Measurements from ENCODE around the gene GMPPB.

Gene GMPPB

DNA sequence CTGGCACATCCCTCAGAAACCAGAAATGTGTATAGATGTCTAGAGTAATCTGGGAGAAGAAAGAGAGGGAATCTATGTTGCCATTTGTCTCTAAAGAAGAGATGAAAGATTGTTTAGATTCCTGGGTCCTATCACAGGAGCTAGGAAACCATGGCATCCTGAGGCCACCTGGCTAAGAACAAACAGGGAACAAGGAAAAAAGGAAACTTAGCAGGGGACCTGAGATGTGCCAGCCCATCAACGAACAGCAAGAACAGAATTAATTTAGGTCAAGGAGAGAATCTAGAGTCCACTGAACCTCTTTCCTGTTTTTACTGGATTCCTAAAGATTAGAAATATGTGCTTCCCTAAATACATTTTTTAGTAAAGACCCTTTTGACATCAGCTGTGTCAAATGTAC is 32.3 kb upstream of the GMPPB start:
- DNase-seq: no peak
- Histone ChIP-seq H3K79me2 (ENCODE audit: low read length) (peaks cover 81% of the 10 kb centered on the region), H3K9me2 (replicated peaks; ENCODE audit: insufficient read depth, low read length) (no peaks in the 10 kb centered on the region)

DNA sequence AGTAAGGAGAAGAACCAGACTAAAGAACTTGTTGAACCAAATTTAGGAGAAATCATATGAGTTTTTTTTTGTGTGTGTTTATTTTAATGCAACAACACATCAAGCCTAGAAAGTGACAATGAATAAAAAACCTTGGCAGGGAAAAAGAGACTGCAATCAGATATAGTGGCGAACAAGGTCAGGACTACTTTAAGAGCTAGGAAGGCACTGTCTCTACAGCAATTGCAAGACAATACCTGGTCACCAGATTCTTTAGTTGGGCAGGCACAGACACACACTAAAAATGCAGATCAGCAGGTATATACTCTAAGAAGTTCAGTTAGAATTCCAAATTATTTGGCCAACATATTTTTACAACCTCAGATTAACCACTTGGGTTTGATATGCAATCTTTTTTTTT is 30.8 kb upstream of the GMPPB start:
- Histone ChIP-seq H3F3A (ENCODE audit: insufficient read depth, low read length) (no peaks in the 10 kb centered on the region), H3K9ac (ENCODE audit: low read length) (no peak overlapping the region), H3K27me3 (replicated peaks; ENCODE audit: insufficient read depth, low read length) (no peaks in the 10 kb centered on the region), H3K9me2 (replicated peaks; ENCODE audit: insufficient read depth, low read length) (no peaks in the 10 kb centered on the region), H3K79me2 (ENCODE audit: low read length) (peaks cover 78% of the 10 kb centered on the region), H3K36me3 (replicated peaks; ENCODE audit: insufficient read depth, low read length) (no peaks in the 10 kb centered on the region), H3K4me2 (ENCODE audit: low read depth, low read length) (no peak overlapping the region), H3K4me3 (ENCODE audit: low read length) (no peak overlapping the region), H3K9me3 (replicated peaks; ENCODE audit: insufficient read depth, low read length) (no peaks in the 10 kb centered on the region), H2AFZ (ENCODE audit: low read length) (no peak overlapping the region), H3K27ac (ENCODE audit: low read length) (no peak overlapping the region), H4K20me1 (ENCODE audit: insufficient read depth, low read length) (peaks cover 10% of the 10 kb centered on the region; the same call in 1 of the 2 replicates), H3K4me1 (ENCODE audit: low read length) (no peaks in the 10 kb centered on the region)
- TF ChIP-seq EZH2phosphoT487 (IDR thresholded peaks at IDR 0.05; ENCODE audit: low read length) (no peak), EZH2 (optimal IDR thresholded peaks at IDR 0.05; ENCODE audit: low read depth, low read length) (no peak)
- TF ChIP-seq, protein P1, sequence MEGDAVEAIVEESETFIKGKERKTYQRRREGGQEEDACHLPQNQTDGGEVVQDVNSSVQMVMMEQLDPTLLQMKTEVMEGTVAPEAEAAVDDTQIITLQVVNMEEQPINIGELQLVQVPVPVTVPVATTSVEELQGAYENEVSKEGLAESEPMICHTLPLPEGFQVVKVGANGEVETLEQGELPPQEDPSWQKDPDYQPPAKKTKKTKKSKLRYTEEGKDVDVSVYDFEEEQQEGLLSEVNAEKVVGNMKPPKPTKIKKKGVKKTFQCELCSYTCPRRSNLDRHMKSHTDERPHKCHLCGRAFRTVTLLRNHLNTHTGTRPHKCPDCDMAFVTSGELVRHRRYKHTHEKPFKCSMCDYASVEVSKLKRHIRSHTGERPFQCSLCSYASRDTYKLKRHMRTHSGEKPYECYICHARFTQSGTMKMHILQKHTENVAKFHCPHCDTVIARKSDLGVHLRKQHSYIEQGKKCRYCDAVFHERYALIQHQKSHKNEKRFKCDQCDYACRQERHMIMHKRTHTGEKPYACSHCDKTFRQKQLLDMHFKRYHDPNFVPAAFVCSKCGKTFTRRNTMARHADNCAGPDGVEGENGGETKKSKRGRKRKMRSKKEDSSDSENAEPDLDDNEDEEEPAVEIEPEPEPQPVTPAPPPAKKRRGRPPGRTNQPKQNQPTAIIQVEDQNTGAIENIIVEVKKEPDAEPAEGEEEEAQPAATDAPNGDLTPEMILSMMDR (IDR thresholded peaks at IDR 0.05; ENCODE audit: low read length): no peak
- no peak for DNase-seq

More for the DNA sequence above, 32.3 kb upstream of the GMPPB start:
- Histone ChIP-seq H2AFZ (ENCODE audit: low read length) (no peak overlapping the region), H3K27me3 (replicated peaks; ENCODE audit: insufficient read depth, low read length) (no peaks in the 10 kb centered on the region), H3F3A (ENCODE audit: insufficient read depth, low read length) (no peaks in the 10 kb centered on the region), H3K9me3 (replicated peaks; ENCODE audit: insufficient read depth, low read length) (no peaks in the 10 kb centered on the region), H3K36me3 (replicated peaks; ENCODE audit: insufficient read depth, low read length) (no peaks in the 10 kb centered on the region; the same call in 1 of the 2 replicates), H3K9ac (ENCODE audit: low read length) (no peak overlapping the region), H3K4me3 (ENCODE audit: low read length) (no peak overlapping the region), H3K4me2 (ENCODE audit: low read depth, low read length) (no peak overlapping the region), H4K20me1 (ENCODE audit: insufficient read depth, low read length) (peaks cover 16% of the 10 kb centered on the region; the same call in 1 of the 2 replicates), H3K27ac (ENCODE audit: low read length) (no peak overlapping the region), H3K4me1 (ENCODE audit: low read length) (no peaks in the 10 kb centered on the region)
- TF ChIP-seq EZH2phosphoT487 (IDR thresholded peaks at IDR 0.05; ENCODE audit: low read length) (no peak), EZH2 (optimal IDR thresholded peaks at IDR 0.05; ENCODE audit: low read depth, low read length) (no peak)
- TF ChIP-seq, protein P1 (IDR thresholded peaks at IDR 0.05; ENCODE audit: low read length): no peak

DNA sequence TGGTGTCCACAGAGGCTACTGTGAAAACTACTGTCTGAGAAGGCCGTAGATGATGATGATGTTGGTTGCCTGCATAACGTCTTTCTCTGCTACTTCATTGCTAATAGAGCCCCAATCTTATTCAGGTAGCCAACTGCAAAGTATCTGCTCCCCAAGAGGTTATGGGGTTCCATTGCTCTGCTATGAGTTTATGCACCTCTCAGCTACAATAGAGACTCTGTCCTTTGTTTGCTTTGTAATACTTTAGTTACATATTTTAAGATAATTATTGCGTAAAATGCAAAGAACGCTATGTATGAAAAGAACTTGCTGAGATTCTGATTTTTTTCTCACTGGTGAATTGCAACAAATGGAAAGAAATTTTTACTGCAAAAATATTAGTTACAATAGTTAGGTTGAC is 27.8 kb upstream of the GMPPB start:
- H3K4me1 ChIP-seq (ENCODE audit: low read length): no peaks in the 10 kb centered on the region
- no peak overlapping the region for H3K4me3 ChIP-seq (ENCODE audit: low read length)
- no peak overlapping the region for H3K9ac ChIP-seq (ENCODE audit: low read length)
- no peaks in the 10 kb centered on the region for H3K9me2 ChIP-seq (replicated peaks; ENCODE audit: insufficient read depth, low read length)
- H3K4me2 ChIP-seq (ENCODE audit: low read depth, low read length): no peak overlapping the region
- no peak for TF ChIP-seq EZH2phosphoT487 (IDR thresholded peaks at IDR 0.05; ENCODE audit: low read length)
- TF ChIP-seq, protein P1 (IDR thresholded peaks at IDR 0.05; ENCODE audit: low read length): no peak
- no peak for TF ChIP-seq EZH2 (optimal IDR thresholded peaks at IDR 0.05; ENCODE audit: low read depth, low read length)
- DNase-seq: no peak
- no peaks in the 10 kb centered on the region for H3F3A ChIP-seq (ENCODE audit: insufficient read depth, low read length)
- H3K27me3 ChIP-seq (replicated peaks; ENCODE audit: insufficient read depth, low read length): no peaks in the 10 kb centered on the region
- no peaks in the 10 kb centered on the region for H3K36me3 ChIP-seq (replicated peaks; ENCODE audit: insufficient read depth, low read length)
- no peak overlapping the region for H3K27ac ChIP-seq (ENCODE audit: low read length)
- peaks cover 58% of the 10 kb centered on the region for H3K79me2 ChIP-seq (ENCODE audit: low read length)
- 0 out of 2 replicates have a peak, but pooled peaks cover 7% of the 10 kb centered on the region for H4K20me1 ChIP-seq (ENCODE audit: insufficient read depth, low read length)
- no peaks in the 10 kb centered on the region for H3K9me3 ChIP-seq (replicated peaks; ENCODE audit: insufficient read depth, low read length)
- H2AFZ ChIP-seq (ENCODE audit: low read length): no peak overlapping the region

All from MM.1S (cell line).